Stimulated activated CD4-positive, alpha-beta T cell treated with anti-CD3 and anti-CD28 coated beads, Interleukin-12 subunit alpha, Interleukin-12 subunit beta, amount 100 ng/mL, for 48 hours (primary cell): ENCODE data around the gene FER1L5.

ENCODE experiments used
- DNase-seq, 3 donors: peaks; one replicate each; pipeline ENCODE4 v3.0.0-alpha.2; 2020; ENCODE audit warnings: low read depth in 2 of 3, low spot score in 1 of 3

Gene FER1L5

DNA sequence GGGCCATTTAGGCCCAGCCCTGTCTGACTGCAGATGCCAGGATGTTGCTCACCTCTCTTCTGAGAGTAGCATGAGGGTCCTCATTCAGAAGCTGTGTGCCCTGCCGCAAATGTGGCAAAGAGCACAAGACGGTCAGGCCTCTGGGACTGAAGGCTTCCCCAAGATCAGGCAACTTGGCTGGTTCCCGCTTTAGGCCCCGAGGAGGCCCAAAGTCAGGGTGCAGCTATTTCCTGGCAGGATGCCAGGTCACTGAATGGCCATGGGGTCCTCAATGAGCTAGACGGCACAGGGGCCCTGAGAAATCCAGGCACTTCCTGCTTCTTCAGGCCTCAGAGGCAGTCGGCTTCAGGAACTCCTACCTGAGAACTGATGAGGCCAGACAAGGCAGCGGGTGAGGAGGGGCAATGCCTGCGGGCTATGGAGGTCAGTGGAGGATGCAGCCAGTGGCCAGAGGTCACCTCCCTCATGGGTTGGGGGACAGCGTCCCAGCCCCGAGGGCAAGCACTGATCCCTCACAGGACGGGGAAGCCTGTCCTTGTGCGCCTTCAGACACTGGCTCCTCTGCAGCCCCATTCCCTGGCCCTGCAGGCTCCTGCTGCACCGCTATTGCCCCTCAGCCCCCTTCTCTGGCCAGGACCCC lies 52.4 kb downstream of the FER1L5 start:
- DNase-seq, result no peak

DNA sequence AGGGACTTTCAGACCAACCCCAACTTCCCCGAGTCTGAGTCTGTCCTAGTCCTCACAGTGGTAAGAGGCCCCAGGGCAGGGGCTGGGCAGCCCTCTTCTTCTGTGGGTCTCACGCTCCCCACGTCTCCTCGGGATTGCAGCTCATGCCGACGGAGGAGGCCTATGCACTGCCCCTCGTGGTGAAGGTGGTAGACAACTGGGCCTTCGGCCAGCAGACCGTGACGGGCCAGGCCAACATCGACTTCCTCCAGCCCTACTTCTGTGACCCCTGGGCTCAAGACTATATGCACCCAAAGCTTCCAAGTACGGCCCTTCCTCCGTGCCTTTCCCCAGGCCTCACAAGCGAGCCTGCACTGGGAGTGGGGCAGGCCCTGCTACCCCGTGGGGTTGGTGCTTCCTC lies 53.0 kb downstream of the FER1L5 start:
- DNase-seq, result no peak

DNA sequence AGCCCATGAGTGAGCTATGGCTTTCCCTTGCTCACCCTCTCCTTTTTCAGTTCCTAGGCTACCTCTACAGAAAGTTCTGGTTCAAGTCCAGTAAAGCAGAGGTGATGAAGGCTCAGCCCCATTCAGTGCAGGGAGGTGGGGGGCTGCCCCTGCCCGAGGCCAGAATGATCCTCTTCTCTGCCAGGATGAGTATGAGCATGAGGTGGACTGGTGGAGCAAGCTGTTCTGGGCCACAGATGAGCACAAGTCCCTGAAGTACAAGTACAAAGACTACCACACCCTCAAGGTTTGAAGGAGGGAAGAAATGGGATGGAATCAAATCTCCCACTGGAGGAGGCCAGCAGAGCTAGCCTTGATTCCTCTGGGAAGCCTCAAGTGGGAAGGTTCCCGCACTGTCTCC lies 54.9 kb downstream of the FER1L5 start:
- DNase-seq, result no peak

GRCh38 chr2:96698221-96698861 lies 55.8 kb downstream of the FER1L5 start:
- no peak for DNase-seq

DNA sequence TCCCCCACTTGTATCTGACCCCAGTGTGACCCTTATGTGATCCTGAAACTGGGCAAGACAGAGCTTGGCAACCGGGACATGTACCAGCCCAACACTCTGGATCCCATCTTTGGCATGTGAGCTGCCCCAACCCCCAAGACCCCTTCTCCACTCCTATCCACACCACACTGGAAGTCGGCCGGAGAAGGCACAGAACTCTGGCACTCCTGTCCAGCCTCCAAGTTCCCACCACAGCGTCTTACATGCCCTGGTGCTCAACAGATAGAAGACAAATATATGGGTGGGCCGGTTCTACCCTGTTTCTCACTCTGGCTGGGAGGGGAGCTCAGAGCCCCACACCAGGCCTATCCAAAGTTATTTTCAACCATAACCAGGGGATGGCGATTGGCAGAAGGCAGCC lies 56.5 kb downstream of the FER1L5 start:
- no peak for DNase-seq

- no peak for DNase-seq
Observed at GRCh38 chr2:96699621-96700020, 57.1 kb downstream of the FER1L5 start.

DNA sequence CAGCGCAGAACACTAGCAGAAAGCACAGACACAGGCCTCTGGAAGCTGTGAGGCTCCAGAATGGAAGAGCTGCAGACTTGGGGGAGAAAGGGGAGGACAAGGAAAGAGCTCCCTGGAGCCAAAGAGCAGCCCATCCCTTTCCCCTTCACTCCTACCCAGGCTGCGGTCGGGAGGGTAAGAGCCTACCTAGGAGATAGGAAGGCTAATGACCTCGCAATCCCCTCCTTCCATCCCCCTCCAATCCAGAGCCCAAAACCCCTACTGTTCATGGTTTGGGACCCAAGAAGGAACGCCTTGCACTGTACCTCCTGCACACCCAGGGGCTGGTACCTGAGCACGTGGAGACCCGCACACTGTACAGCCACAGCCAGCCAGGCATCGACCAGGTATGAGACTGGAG lies 57.5 kb downstream of the FER1L5 start:
- DNase-seq, result no peak

DNA sequence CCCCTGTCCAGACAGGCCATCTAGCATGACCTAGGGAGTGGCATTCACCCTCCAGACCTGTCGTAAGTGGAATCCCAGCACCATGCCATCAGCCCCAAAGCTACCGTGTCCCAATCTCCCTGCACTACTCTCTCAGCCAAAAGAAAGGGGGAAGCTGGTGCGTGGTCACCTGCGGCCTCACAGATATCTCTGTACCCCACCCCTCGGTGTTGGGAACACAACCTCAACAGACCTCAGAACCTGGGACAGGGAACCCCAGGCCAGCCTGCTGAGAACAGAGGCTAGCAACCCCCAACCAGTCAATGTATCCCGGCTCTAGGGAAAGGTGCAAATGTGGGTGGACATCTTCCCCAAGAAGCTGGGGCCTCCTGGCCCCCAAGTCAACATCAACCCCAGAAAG lies 59.1 kb downstream of the FER1L5 start:
- no peak for DNase-seq

DNA sequence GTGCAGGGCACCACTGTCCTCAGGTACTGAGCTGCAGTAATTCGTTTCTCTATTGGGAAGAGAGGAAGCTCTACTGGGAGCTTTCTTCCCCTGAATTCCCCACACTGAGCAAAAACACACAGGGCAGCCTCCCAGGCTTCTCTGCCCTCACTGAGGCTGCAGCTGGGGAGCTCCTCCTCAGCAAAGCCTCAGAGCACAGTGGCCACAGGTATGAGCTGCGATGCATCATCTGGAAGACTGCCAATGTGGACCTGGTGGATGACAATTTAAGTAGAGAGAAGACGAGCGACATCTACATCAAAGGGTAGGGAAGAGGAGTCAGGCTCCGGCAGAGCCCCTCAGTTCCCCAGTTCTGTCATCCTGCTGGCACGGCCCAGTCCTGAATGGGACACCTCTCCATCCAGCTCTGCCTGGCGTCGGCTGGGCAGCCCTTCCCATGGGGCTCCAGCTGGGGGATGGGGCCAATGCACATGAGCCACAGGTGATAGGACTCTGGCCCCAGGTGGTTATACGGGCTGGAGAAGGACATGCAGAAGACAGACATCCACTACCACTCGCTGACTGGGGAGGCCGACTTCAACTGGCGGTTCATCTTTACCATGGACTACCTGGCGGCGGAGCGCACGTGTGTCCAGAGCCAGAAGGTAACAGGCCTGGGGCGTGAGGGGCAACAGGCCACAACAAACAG lies 59.7 kb downstream of the FER1L5 start:
- no peak for DNase-seq

- no peak for DNase-seq
Observed at GRCh38 chr2:96703021-96703751, 60.6 kb downstream of the FER1L5 start.

DNA sequence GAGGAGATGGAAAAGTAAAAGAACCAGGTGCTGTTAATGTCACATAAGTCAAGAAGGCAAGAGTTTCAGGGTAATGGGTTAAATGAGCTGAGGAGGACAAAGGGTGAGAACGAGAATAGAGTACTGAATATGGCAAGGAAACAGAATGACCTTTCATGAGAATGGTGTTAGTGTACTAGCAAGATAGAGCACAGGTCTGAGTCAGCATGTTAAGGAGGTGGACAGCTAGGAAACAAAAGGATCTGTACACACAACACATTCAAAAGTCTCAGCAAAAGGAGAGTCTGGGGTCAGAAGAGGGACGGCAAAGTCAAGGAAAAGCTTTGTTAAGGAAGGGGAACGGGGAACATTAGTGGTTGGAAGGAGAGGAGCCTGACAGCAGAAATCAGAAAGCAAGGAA lies 68.4 kb downstream of the FER1L5 start:
- no peak for DNase-seq

- no peak for DNase-seq
Observed at GRCh38 chr2:96715658-96716057, 73.1 kb downstream of the FER1L5 start.

- no peak for DNase-seq
Observed at GRCh38 chr2:96716388-96716787, 73.8 kb downstream of the FER1L5 start.

GRCh38 chr2:96726131-96726530 lies 83.6 kb downstream of the FER1L5 start:
- DNase-seq, result no peak

DNA sequence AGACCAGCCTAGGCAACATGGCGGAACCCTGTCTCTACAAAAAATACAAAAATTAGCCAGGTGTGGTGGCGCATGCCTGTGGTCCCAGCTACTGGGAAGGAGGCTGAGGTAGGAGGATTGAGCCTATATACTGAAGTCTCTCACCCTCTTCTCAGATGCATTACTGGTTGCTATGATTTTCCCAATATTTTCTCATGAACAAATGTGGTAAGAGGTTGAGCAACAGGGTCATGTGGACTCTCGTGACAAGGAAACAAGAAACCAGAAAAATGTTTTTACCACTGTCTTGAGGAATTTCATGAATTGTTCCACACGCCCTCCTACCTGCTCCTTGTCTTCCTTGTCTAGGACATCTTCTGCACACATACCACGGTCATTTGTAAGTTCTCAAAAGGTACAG lies 84.9 kb downstream of the FER1L5 start:
- DNase-seq, result no peak

DNA sequence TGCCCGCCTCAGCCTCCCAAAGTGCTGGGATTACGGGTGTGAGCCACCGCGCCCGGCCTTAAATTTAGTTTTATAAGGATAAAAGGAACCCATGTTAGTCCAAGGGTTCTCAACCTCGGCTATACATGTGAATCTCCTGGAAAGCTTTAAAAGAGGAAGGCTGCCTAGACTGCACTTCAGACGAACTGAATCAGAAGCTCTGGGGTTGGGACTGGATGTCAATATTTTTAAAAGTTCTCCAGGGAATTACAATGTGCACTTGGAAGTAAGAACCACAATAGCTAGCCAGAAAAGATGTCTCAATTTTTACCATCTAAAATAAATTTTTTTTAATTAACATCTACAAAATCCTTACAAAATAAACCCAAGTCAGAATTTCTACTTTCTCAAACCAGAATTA lies 87.2 kb downstream of the FER1L5 start:
- DNase-seq, result no peak

GRCh38 chr2:96730212-96730611 lies 87.6 kb downstream of the FER1L5 start:
- DNase-seq, result no peak

- no peak for DNase-seq
Observed at GRCh38 chr2:96733931-96734330, 91.4 kb downstream of the FER1L5 start.

DNA sequence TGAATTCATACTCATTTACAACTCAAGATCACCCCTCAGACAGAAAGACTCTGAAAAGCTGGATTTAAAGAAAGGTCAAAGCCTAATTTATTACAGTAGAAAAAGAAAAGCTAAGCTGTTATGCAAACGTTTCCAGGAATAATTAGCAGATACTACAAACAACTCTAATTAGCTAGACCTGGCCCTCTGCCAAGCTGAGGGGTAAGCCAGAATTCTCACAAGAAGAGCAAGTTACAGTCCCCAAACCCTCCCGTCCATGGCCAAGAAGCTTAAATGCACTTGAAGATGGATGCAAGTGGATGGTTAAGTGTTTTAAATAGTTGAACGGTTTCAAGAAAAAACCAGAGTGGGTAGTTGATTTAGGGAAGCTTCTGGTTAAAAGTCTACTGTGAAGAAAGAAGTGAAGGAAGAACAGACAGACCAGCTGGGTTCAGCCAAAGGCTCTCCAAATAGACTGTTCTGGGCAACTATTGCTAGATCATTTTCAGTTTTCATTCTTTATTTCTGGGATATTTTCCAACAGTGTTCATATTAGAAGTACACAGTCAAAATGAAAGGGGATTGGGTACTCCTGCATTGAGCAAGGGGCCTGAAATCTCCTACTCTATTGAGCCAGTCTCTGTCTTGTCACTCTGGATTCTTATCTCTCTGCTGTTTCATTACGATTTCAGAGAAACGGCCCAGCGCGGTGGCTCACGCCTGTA lies 92.5 kb downstream of the FER1L5 start:
- DNase-seq, result no peak

DNA sequence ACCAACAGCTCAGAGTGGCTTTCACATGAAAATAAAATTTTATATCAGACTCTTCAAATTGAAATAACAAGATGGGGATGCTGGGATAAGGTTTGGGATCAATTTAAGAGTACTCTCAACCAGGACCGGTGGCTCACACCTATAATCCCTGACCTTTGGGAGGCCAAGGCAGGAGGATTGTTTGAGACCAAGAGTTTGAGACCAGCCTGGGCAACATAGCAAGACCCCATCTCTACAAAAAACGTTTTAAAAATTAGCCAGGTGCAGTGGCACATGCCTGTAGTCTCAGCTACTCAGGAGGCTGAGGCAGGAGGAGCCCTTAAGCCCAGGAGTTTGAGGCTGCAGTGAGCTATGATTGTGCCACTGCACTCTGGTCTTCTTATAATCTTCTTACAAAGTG lies 94.7 kb downstream of the FER1L5 start:
- no peak for DNase-seq

GRCh38 chr2:96737831-96738230 lies 95.3 kb downstream of the FER1L5 start:
- DNase-seq, result no peak
